Measurements from ENCODE around the gene KRT15. TPM values are rescaled to one million over a fixed set of nuclear protein-coding genes. Genes with fewer than 3 reads are reported as not detected.

The KRT15 gene
- total and polyA plus RNA-seq, 7 donors, result 0.08 to 0.56 (median 0.18) TPM; not detected in 3

- no peaks in the 10 kb centered on the region for H3K36me3 ChIP-seq (ENCODE audit: insufficient read depth in 1 of 2, low read depth in 1 of 2)
- H3K4me3 ChIP-seq, result no peak within 1 kb of the TSS
- no peak within 1 kb of the TSS for H3K27ac ChIP-seq
- DNase-seq, result no peak
- H3K9me3 ChIP-seq, result no peaks in the 10 kb centered on the region
- no peak for ATAC-seq
- no peaks in the 10 kb centered on the region for H3K27me3 ChIP-seq (ENCODE audit: insufficient read depth in 3 of 3, low read length in 2 of 3)
- intact Hi-C loops (cut with DNase I), result no loop called here
- no peak for TF ChIP-seq CTCF (IDR thresholded peaks at IDR 0.05)
- WGBS, 3 donors, result 74 to 95% (median 79%) methylated on average over 2 of the region's 2 CpGs
- no peaks in the 10 kb centered on the region for H3K4me1 ChIP-seq
These were observed 37.7 kb downstream of the KRT15 start, which contains the start of gene KRT35 for GRCh38 chr17:41481036-41481435. Gene KRT35, minus strand, starts transcription at chr17:41481151. Its CDS starts 54 bp downstream, at chr17:41481097.

- intact Hi-C loops (cut with DNase I), result no loop called here
- no peaks in the 10 kb centered on the region for H3K36me3 ChIP-seq (ENCODE audit: insufficient read depth in 1 of 2, low read depth in 1 of 2)
These were observed 38.1 kb downstream of the KRT15 start for GRCh38 chr17:41480581-41480980.

GRCh38 chr17:41480136-41480535 lies 38.6 kb downstream of the KRT15 start:
- intact Hi-C loops (cut with DNase I), result no loop called here
- 41 to 63% (median 61%) methylated on average over 2 of the region's 2 CpGs for WGBS, 3 donors
- TF ChIP-seq CTCF (IDR thresholded peaks at IDR 0.05), result no peak
- H3K4me1 ChIP-seq, result no peaks in the 10 kb centered on the region
- DNase-seq, result no peak
- H3K9me3 ChIP-seq, result no peaks in the 10 kb centered on the region
- H3K4me3 ChIP-seq, result no peak overlapping the region
- no peak for ATAC-seq
- H3K36me3 ChIP-seq (ENCODE audit: insufficient read depth in 1 of 2, low read depth in 1 of 2), result no peaks in the 10 kb centered on the region
- H3K27me3 ChIP-seq (ENCODE audit: insufficient read depth in 3 of 3, low read length in 2 of 3), result no peaks in the 10 kb centered on the region
- H3K27ac ChIP-seq, result no peak overlapping the region

More at GRCh38 chr17:41480581-41480980, 38.1 kb downstream of the KRT15 start:
- no peaks in the 10 kb centered on the region for H3K9me3 ChIP-seq
- WGBS, 3 donors, result 90 to 95% (median 95%) methylated on average over 10 of the region's 10 CpGs
- no peaks in the 10 kb centered on the region for H3K27me3 ChIP-seq (ENCODE audit: insufficient read depth in 3 of 3, low read length in 2 of 3)
- DNase-seq, result no peak
- H3K4me1 ChIP-seq, result no peaks in the 10 kb centered on the region
- H3K4me3 ChIP-seq, result no peak overlapping the region
- no peak for ATAC-seq
- H3K27ac ChIP-seq, result no peak overlapping the region
- TF ChIP-seq CTCF (IDR thresholded peaks at IDR 0.05), result no peak

GRCh38 chr17:41478237-41478636 lies 40.5 kb downstream of the KRT15 start:
- no peak overlapping the region for H3K4me3 ChIP-seq
- no peak overlapping the region for H3K27ac ChIP-seq
- no peaks in the 10 kb centered on the region for H3K4me1 ChIP-seq
- no peak for ATAC-seq
- 81 to 85% (median 83%) methylated on average over 8 of the region's 8 CpGs for WGBS, 3 donors
- intact Hi-C loops (cut with DNase I), result no loop called here
- no peaks in the 10 kb centered on the region for H3K9me3 ChIP-seq
- DNase-seq, result no peak
- no peaks in the 10 kb centered on the region for H3K27me3 ChIP-seq (ENCODE audit: insufficient read depth in 3 of 3, low read length in 2 of 3)
- TF ChIP-seq CTCF (IDR thresholded peaks at IDR 0.05), result no peak
- H3K36me3 ChIP-seq (ENCODE audit: insufficient read depth in 1 of 2, low read depth in 1 of 2), result no peaks in the 10 kb centered on the region

All from psoas muscle (tissue), 8 donors.